ENCODE data around the gene SQSTM1. TPM values are rescaled to one million over a fixed set of nuclear protein-coding genes. Genes with fewer than 3 reads are reported as not detected.

Gene SQSTM1
- total and polyA plus RNA-seq, 4 donors: 298 to 568 (median 372) TPM

GRCh38 chr5:179777909-179778308, 42.8 kb upstream of the SQSTM1 start:
- 37 to 66% methylated on average over 9 of the region's 9 CpGs for WGBS, 2 donors
- peaks cover 0 to 3% (median 0%) of the 10 kb centered on the region in 5 donors for H3K4me1 ChIP-seq (ENCODE audit: control insufficient read depth in 5 of 5, insufficient read depth in 5 of 5, low read length in 5 of 5)
- no peaks in the 10 kb centered on the region for H3K27me3 ChIP-seq (ENCODE audit: control insufficient read depth in 3 of 3, insufficient read depth in 3 of 3, low read length in 2 of 3)
- H3K36me3 ChIP-seq (ENCODE audit: control insufficient read depth in 4 of 4, insufficient read depth in 4 of 4, low read length in 4 of 4): peaks cover 8 to 42% (median 35%) of the 10 kb centered on the region in 4 donors
- no peak for TF ChIP-seq CTCF (IDR thresholded peaks at IDR 0.05; ENCODE audit: control extremely low read depth, extremely low read depth)
- DNase-seq (no peak), ATAC-seq (ENCODE audit: insufficient read depth, low FRiP score) (no peak)
- no peak overlapping the region for H3K9ac ChIP-seq (ENCODE audit: insufficient read depth in 1 of 2, low read length in 2 of 2)
- no peaks in the 10 kb centered on the region for H3K9me3 ChIP-seq (ENCODE audit: control insufficient read depth in 4 of 4, insufficient read depth in 3 of 4, low read length in 3 of 4)
- H3K4me3 ChIP-seq: no peak overlapping the region
- no peak overlapping the region for H3K27ac ChIP-seq (ENCODE audit: low read depth in 1 of 2, low read length in 1 of 2)

GRCh38 chr5:179778591-179778990, 42.1 kb upstream of the SQSTM1 start:
- 95 to 97% methylated on average over 5 of the region's 5 CpGs for WGBS, 2 donors
- DNase-seq (no peak), ATAC-seq (ENCODE audit: insufficient read depth, low FRiP score) (no peak)
- Histone ChIP-seq H3K36me3 (ENCODE audit: control insufficient read depth in 4 of 4, insufficient read depth in 4 of 4, low read length in 4 of 4) (peaks cover 1 to 36% (median 31%) of the 10 kb centered on the region in 4 donors), H3K4me3 (no peak overlapping the region), H3K27ac (ENCODE audit: low read depth in 1 of 2, low read length in 1 of 2) (no peak overlapping the region), H3K9ac (ENCODE audit: insufficient read depth in 1 of 2, low read length in 2 of 2) (no peak overlapping the region), H3K27me3 (ENCODE audit: control insufficient read depth in 3 of 3, insufficient read depth in 3 of 3, low read length in 2 of 3) (no peaks in the 10 kb centered on the region), H3K4me1 (ENCODE audit: control insufficient read depth in 5 of 5, insufficient read depth in 5 of 5, low read length in 5 of 5) (peaks cover 0 to 3% (median 0%) of the 10 kb centered on the region in 5 donors), H3K9me3 (ENCODE audit: control insufficient read depth in 4 of 4, insufficient read depth in 3 of 4, low read length in 3 of 4) (no peaks in the 10 kb centered on the region)
- no peak for TF ChIP-seq CTCF (IDR thresholded peaks at IDR 0.05; ENCODE audit: control extremely low read depth, extremely low read depth)

GRCh38 chr5:179779826-179780225, 40.9 kb upstream of the SQSTM1 start:
- DNase-seq: no peak
- no peak for ATAC-seq (ENCODE audit: insufficient read depth, low FRiP score)
- TF ChIP-seq CTCF (IDR thresholded peaks at IDR 0.05; ENCODE audit: control extremely low read depth, extremely low read depth): no peak
- Histone ChIP-seq H3K9ac (ENCODE audit: insufficient read depth in 1 of 2, low read length in 2 of 2) (no peak overlapping the region), H3K9me3 (ENCODE audit: control insufficient read depth in 4 of 4, insufficient read depth in 3 of 4, low read length in 3 of 4) (no peaks in the 10 kb centered on the region), H3K4me3 (no peak overlapping the region), H3K36me3 (ENCODE audit: control insufficient read depth in 4 of 4, insufficient read depth in 4 of 4, low read length in 4 of 4) (peaks cover 0 to 26% (median 20%) of the 10 kb centered on the region in 4 donors), H3K4me1 (ENCODE audit: control insufficient read depth in 5 of 5, insufficient read depth in 5 of 5, low read length in 5 of 5) (peaks cover 0 to 3% (median 0%) of the 10 kb centered on the region in 5 donors), H3K27me3 (ENCODE audit: control insufficient read depth in 3 of 3, insufficient read depth in 3 of 3, low read length in 2 of 3) (no peaks in the 10 kb centered on the region), H3K27ac (ENCODE audit: low read depth in 1 of 2, low read length in 1 of 2) (no peak overlapping the region)
- 69 to 85% methylated on average over 4 of the region's 4 CpGs for WGBS, 2 donors

- peaks cover 0 to 3% (median 0%) of the 10 kb centered on the region in 5 donors for H3K4me1 ChIP-seq (ENCODE audit: control insufficient read depth in 5 of 5, insufficient read depth in 5 of 5, low read length in 5 of 5)
- ATAC-seq (ENCODE audit: insufficient read depth, low FRiP score) (no peak), DNase-seq (no peak)
- no peak overlapping the region for H3K4me3 ChIP-seq
- H3K9me3 ChIP-seq (ENCODE audit: control insufficient read depth in 4 of 4, insufficient read depth in 3 of 4, low read length in 3 of 4): no peaks in the 10 kb centered on the region
- H3K36me3 ChIP-seq (ENCODE audit: control insufficient read depth in 4 of 4, insufficient read depth in 4 of 4, low read length in 4 of 4): peaks cover 0 to 25% (median 17%) of the 10 kb centered on the region in 4 donors
- 39 to 73% methylated on average over 7 of the region's 7 CpGs for whole genome bisulfite sequencing, 2 donors
- no peak overlapping the region for H3K27ac ChIP-seq (ENCODE audit: low read depth in 1 of 2, low read length in 1 of 2)
- H3K27me3 ChIP-seq (ENCODE audit: control insufficient read depth in 3 of 3, insufficient read depth in 3 of 3, low read length in 2 of 3): no peaks in the 10 kb centered on the region
- H3K9ac ChIP-seq (ENCODE audit: insufficient read depth in 1 of 2, low read length in 2 of 2): no peak overlapping the region
- TF ChIP-seq CTCF (IDR thresholded peaks at IDR 0.05; ENCODE audit: control extremely low read depth, extremely low read depth): no peak
Observed at GRCh38 chr5:179780362-179780761, 40.3 kb upstream of the SQSTM1 start.
